Measurements from ENCODE around the gene FFAR1.

The FFAR1 gene

GRCh38 chr19:35351411-35352176 lies 3.9 kb downstream of the FFAR1 start:
- DNase-seq (no peak), ATAC-seq (ENCODE audit: insufficient read depth, low read depth) (no peak)
- Histone ChIP-seq H3K4me1 (ENCODE audit: insufficient read depth, low read length) (peaks cover 15% of the 10 kb centered on the region), H3K9ac (ENCODE audit: low read depth, low read length) (no peak overlapping the region), H3K4me3 (ENCODE audit: low read depth in 1 of 2, low read length in 2 of 2) (no peak overlapping the region), H3K27me3 (ENCODE audit: insufficient read depth, low read length, poor library complexity) (peaks cover 11% of the 10 kb centered on the region), H3K4me2 (ENCODE audit: insufficient read depth, low read length) (no peak overlapping the region), H3K9me3 (ENCODE audit: insufficient read depth, low read length, severe bottlenecking) (no peaks in the 10 kb centered on the region), H2AFZ (ENCODE audit: low read depth, low read length) (no peak overlapping the region), H4K20me1 (ENCODE audit: insufficient read depth, low read length) (no peaks in the 10 kb centered on the region), H3K27ac (ENCODE audit: low read length) (no peak overlapping the region), H3K36me3 (ENCODE audit: insufficient read depth, low read length) (no peaks in the 10 kb centered on the region), H3K79me2 (ENCODE audit: insufficient read depth, low read length) (no peaks in the 10 kb centered on the region)
- TF ChIP-seq EZH2 (IDR thresholded peaks at IDR 0.05; ENCODE audit: borderline replicate concordance, low read depth, low read length, severe bottlenecking), result no peak
- TF ChIP-seq CTCF (IDR thresholded peaks at IDR 0.05; ENCODE audit: borderline replicate concordance, extremely low read depth, low read length, poor library complexity, severe bottlenecking), result no peak

GRCh38 chr19:35352177-35352447 lies 4.4 kb downstream of the FFAR1 start:
- Histone ChIP-seq H3K27ac (ENCODE audit: low read length) (no peak overlapping the region), H2AFZ (ENCODE audit: low read depth, low read length) (no peak overlapping the region), H3K4me2 (ENCODE audit: insufficient read depth, low read length) (no peak overlapping the region), H3K79me2 (ENCODE audit: insufficient read depth, low read length) (no peaks in the 10 kb centered on the region), H4K20me1 (ENCODE audit: insufficient read depth, low read length) (no peaks in the 10 kb centered on the region), H3K27me3 (ENCODE audit: insufficient read depth, low read length, poor library complexity) (peaks cover 5% of the 10 kb centered on the region), H3K4me3 (ENCODE audit: low read depth in 1 of 2, low read length in 2 of 2) (no peak overlapping the region), H3K4me1 (ENCODE audit: insufficient read depth, low read length) (peaks cover 10% of the 10 kb centered on the region), H3K36me3 (ENCODE audit: insufficient read depth, low read length) (no peaks in the 10 kb centered on the region), H3K9ac (ENCODE audit: low read depth, low read length) (no peak overlapping the region), H3K9me3 (ENCODE audit: insufficient read depth, low read length, severe bottlenecking) (no peaks in the 10 kb centered on the region)
- TF ChIP-seq CTCF (IDR thresholded peaks at IDR 0.05; ENCODE audit: borderline replicate concordance, extremely low read depth, low read length, poor library complexity, severe bottlenecking) (no peak), EZH2 (IDR thresholded peaks at IDR 0.05; ENCODE audit: borderline replicate concordance, low read depth, low read length, severe bottlenecking) (no peak)
- DNase-seq, result no peak
- no peak for ATAC-seq (ENCODE audit: insufficient read depth, low read depth)

- Histone ChIP-seq H3K36me3 (ENCODE audit: insufficient read depth, low read length) (no peaks in the 10 kb centered on the region), H3K9ac (ENCODE audit: low read depth, low read length) (no peak overlapping the region), H2AFZ (ENCODE audit: low read depth, low read length) (no peak overlapping the region; the same call in 1 of the 2 replicates), H3K9me3 (ENCODE audit: insufficient read depth, low read length, severe bottlenecking) (no peaks in the 10 kb centered on the region), H3K4me2 (ENCODE audit: insufficient read depth, low read length) (no peak overlapping the region), H3K27me3 (ENCODE audit: insufficient read depth, low read length, poor library complexity) (peaks cover under 1% of the 10 kb centered on the region), H3K4me1 (ENCODE audit: insufficient read depth, low read length) (peaks cover 4% of the 10 kb centered on the region), H4K20me1 (ENCODE audit: insufficient read depth, low read length) (no peaks in the 10 kb centered on the region), H3K27ac (ENCODE audit: low read length) (no peak overlapping the region), H3K4me3 (ENCODE audit: low read depth in 1 of 2, low read length in 2 of 2) (no peak overlapping the region), H3K79me2 (ENCODE audit: insufficient read depth, low read length) (no peaks in the 10 kb centered on the region)
- peak; percentile 80 for ATAC-seq (ENCODE audit: insufficient read depth, low read depth)
- TF ChIP-seq EZH2 (IDR thresholded peaks at IDR 0.05; ENCODE audit: borderline replicate concordance, low read depth, low read length, severe bottlenecking) (no peak), CTCF (IDR thresholded peaks at IDR 0.05; ENCODE audit: borderline replicate concordance, extremely low read depth, low read length, poor library complexity, severe bottlenecking) (peak; percentile 93)
- DNase-seq, result peak; percentile 61
Measured at GRCh38 chr19:35352448-35353304, 5.0 kb downstream of the FFAR1 start.

Measured in DND-41 (cell line).